Stimulated activated CD4-positive, alpha-beta T cell treated with anti-CD3 and anti-CD28 coated beads, Interleukin-12 subunit alpha, Interleukin-12 subunit beta, amount 100 ng/mL, for 4 hours (primary cell): ENCODE data around the gene OGFOD3.

Source experiments
- DNase-seq: peaks from one replicate; pipeline ENCODE4 v3.0.0-alpha.2; 2020

OGFOD3 gene

DNA sequence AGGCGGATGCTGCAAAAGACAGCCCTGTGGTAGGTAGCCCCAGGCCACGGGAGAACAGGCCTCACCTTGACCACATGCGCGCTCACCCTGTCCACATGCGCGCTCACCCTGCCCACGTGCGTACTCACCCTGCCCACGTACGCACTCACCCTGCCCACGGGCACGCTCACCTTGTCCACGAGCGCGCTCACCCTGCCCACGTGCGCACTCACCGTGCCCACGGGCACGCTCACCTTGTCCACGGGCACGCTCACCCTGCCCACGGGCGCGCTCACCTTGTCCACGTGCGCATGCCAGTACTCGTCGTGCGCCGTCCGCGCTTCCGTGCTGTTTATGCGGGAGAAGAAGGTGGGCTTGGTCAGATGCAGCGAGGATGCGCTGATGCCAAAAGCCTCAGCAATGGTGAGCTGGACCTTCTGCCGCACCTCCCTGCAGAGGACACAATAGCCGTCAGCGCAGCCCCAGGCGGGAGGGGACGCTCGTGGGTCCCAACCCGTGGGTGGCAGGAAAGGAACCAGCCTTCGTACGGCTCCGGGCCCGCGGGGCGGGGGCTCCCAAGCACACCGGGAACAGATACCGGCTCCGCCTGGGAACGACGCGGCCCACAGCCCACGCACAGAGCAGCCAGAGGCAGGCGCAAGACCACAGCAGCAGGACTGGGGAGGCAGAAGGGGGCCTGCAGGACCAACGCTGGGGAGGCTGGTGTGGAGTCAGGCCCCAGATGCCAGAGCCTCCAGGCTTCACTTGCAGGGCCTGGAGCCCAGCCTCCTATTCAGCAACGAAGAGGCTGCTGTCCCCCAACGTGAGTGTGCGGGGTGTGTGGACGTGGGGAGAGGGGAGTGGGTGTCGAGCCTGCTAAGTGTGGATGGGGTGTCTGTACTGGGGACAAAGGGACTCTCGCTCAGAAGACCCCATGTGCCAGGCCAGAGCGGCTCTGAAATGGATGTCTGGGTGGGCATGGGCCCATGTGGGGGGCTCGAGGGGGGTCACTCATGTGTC is 14.4 kb downstream of the OGFOD3 start:
- DNase-seq = no peak

- no peak for DNase-seq
Measured at GRCh38 chr17:82402865-82403264, 15.5 kb downstream of the OGFOD3 start.

- peak; percentile 28 for DNase-seq
Measured at GRCh38 chr17:82400830-82401229, 17.6 kb downstream of the OGFOD3 start.

- no peak for DNase-seq
Measured at GRCh38 chr17:82400206-82400605, 18.2 kb downstream of the OGFOD3 start.

- no peak for DNase-seq
Measured at GRCh38 chr17:82399601-82400101, 18.7 kb downstream of the OGFOD3 start.

GRCh38 chr17:82399041-82399441 is 19.3 kb downstream of the OGFOD3 start:
- no peak for DNase-seq

DNA sequence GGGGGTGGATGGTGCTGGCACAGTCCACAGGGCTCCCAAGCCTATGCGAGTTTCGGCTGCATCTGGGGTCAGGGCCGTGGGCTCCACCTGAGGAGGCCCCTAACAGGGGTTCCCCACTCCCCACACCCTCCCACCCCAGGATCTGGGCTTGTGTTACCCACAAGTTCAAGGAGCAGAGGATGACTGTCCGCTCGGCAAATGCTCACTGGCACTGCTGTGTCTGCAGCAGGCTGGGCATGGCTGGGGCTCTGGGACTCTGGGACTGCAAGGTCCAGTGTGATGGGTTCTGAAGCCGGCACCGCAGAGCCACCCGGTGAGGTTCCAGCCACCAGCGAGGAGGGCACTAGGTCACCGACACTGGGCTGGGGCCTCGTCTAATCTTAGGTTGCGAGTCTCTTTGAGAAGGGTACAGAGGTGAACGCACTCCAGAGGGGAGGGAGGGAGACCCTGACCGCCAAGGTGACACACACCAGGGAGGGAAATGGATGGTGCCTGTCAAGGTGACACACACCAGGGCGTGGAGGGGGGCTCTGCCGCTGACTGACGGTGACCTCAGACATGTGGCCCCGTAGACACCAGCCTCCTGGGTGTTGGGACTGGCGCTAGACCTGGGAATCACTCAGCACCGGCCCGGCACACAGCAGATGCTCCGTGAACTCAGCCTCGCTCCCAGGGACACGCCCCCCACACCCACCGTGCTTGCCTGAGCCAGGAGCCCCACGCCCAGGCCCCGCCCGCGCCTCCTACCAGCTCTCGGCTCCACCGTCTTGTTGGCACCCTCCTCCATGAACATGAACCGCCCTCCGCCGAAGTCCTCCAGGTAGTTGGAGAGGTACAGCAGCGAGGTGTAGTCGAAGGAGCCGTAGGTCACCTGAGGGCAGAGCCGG is 20.7 kb downstream of the OGFOD3 start:
- DNase-seq = no peak

- no peak for DNase-seq
Measured at GRCh38 chr17:82396601-82397435, 21.6 kb downstream of the OGFOD3 start.

DNA sequence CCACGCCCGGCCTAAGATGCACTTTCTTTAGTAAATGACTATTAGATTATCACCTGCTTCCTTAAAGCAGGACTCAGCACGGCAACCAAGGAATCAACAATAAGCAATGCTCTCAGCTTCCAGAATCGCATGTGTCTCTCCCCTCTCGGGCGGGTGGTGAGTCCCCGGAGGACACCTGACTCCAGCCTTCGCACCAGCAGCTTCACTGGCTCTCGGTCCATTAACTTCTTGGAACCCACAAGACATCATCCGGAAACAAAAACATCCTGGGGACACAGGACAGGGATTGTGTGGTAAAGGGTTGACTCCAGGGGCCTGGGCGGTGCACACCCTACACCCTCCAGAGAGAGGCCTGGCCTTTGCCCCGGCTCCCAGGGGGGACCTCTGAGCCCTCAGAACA is 24.1 kb downstream of the OGFOD3 start:
- no peak for DNase-seq

GRCh38 chr17:82392941-82393340 is 25.4 kb downstream of the OGFOD3 start:
- no peak for DNase-seq

- no peak for DNase-seq
Measured at GRCh38 chr17:82392209-82392920, 26.0 kb downstream of the OGFOD3 start.

DNA sequence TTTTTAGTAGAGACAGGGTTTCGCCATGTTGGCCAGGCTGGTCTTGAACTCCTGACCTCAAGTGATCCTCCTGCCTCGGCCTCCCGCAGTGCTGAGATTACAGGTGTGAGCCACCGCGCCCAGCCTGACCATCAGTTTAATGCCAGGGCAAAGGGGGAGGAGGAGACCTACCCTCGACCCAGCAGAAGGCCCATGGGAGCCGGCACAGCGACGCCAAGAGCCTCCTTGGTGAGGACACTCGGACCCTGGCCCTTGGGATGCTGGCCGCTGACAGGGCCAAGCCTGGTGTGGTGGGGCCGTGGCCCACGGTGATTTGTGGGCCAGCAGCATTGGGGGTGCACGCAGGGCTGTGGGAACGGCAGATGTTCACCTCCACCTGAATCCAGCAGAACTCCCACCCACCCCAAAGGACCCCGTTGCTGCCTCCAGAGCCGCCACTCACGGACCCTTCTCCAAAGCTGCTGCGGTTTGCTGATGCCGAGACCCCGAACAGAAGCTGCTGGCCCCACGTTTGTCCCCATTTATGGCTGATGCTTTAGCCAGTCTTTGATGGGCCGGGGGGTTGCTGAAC is 26.8 kb downstream of the OGFOD3 start:
- no peak for DNase-seq

- DNase-seq = no peak
Measured at GRCh38 chr17:82390860-82391435, 27.4 kb downstream of the OGFOD3 start.

DNA sequence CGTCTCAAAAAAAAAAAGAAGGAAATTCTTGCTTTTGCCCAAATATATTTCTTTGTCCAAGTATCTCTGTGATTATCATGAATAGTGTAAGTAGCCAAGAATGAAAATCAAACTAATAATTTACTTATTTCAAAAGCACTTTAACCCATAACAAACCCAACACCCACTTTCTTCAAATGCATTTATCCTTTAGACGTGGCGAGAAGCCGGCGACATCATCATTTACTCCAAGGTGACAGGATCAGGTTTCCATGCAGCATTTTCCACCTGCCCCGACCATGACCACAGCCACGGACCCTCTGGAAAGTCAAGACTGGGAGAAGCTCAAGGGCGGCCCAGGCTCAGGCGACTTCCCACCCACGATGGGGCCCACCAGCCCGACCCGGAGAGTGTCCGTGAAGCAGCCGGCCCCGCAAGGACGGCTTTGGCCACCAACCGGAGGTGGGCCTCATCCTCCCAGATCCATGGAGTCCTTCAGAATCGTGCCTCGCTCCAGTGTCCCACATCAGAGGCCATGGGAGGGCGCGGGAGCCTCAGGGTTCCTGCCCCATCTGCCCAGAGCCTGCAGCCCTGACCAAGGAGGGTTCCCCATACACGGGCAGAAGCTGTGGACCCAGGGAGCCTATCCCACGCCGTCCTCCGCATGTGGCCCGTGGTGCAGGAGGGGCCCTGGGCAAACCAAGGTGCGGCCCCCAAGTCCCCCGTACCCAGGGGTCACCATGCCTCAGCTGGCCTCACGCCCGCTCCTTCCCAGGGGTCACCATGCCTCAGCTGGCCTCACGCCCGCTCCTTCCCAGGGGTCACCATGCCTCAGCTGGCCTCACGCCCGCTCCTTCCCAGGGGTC is 28.1 kb downstream of the OGFOD3 start:
- no peak for DNase-seq

GRCh38 chr17:82389379-82389778 is 29.0 kb downstream of the OGFOD3 start:
- DNase-seq = no peak

DNA sequence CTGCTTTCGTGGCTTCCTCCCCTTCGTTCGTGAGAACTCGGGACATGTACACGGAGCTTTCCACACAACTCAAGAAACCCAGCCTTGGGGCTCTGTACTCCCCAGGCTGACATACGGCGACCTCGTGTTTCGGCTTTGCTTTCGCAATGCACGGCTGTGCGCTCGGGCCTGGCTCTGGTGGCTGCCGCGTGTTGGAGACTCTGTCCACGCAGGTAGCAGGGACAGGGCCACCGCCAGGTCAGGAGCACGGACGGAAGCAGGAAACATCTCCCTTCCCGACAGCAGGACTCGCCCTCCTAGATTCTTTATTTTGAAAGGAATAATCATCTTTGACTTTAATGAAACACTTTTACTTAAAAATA is 29.5 kb downstream of the OGFOD3 start:
- no peak for DNase-seq

DNA sequence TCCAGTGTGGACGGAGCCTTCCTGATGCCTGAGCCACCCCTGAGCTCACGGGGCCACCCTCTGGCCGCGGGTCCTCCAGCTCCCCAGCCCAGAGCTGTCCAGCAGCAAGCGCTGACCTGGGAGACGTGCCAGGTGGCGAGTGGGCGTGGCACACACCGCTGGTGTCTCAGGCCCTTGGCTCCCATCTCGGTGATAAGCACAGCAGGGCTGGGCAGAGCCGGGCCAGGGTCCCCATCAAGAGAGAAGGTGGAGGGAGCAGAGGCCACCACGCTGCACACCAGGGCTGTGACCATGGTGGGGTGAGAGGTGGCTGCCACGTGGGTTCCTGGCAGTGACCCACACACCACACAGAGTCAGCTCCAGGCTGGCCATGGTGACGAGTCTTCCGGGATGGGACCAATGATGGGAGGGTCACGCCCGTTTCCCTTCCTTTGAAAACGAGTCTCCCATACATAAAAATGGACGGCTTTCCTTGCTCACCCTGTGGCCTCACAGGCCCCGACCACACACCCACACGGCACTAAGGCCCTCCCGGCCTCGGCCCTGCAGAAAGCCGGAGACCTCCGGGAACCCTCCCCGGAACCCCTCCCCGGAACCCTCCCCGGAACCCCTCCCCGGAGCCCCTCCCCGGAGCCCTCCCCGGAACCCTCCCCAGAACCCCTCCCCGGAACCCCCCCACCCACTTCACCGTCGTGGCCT is 30.0 kb downstream of the OGFOD3 start:
- no peak for DNase-seq

DNA sequence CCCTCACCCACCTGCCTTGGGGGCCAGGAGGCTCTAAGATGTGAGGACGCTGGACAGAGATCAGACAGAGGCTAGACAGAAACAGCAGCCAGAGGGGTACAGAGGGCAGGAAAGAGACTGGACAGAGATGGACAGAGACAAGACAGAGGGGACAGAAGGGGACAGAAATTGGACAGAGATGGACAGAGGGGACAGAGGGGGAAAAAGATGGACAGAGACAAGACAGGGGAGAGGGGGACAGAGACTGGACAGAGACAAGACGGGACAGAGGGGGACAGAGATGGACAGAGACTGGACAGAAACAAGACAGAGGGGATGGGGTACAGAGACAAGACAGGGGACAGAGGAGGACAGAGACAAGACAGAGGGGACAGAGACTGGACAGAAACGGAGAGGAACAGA is 30.7 kb downstream of the OGFOD3 start:
- no peak for DNase-seq

DNA sequence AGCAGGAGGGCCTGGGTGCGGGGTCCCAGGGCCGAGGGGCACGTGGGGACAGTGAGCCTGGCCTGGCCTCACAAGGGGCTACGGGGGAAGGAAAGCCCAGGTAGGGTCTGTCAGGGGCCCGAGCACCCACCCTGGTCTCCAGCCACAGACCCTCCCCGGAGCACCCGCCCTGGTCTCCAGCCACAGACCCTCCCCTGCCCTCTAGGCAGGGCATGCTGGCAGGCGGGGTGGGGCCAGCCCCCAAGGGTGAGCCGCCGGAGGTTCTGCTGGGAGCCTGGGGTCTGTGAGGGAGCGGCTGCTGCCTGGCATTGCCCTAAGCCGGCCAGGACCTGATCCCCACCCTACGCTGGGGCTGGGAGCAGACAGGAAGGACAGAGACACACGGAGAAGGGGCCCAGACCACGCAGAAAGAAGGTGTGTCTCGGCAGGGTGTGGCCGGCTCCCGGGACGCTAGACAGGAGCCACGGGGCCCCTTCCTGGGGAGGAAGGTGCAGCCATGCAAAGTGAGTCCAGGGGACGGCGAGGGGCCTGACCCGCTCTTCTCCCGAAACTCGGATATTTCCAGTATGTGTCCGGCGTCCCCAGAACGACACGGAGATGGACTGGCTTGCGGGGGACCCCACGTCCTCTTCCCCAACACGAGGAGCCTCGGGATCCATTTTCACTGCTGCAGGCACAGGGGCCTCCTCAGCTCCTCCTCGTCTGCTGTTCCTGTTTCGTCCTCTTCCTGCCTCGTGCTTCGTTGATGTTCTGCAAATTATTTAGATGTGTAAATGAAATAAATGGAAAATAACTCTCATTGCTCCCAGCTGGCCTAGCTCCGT is 31.3 kb downstream of the OGFOD3 start:
- no peak for DNase-seq
